Activated CD4-positive, alpha-beta T cell treated with anti-CD3 and anti-CD28 coated beads, Interleukin-2, amount 50 U/mL, for 24 hours (primary cell): ENCODE results near the gene TECR.

Source experiments
- DNase-seq, 2 donors: peaks; one replicate each; pipeline ENCODE4 v3.0.0-alpha.2; 2020; ENCODE audit warnings: low read depth in 1 of 2, low spot score in 1 of 2

The TECR gene

DNA sequence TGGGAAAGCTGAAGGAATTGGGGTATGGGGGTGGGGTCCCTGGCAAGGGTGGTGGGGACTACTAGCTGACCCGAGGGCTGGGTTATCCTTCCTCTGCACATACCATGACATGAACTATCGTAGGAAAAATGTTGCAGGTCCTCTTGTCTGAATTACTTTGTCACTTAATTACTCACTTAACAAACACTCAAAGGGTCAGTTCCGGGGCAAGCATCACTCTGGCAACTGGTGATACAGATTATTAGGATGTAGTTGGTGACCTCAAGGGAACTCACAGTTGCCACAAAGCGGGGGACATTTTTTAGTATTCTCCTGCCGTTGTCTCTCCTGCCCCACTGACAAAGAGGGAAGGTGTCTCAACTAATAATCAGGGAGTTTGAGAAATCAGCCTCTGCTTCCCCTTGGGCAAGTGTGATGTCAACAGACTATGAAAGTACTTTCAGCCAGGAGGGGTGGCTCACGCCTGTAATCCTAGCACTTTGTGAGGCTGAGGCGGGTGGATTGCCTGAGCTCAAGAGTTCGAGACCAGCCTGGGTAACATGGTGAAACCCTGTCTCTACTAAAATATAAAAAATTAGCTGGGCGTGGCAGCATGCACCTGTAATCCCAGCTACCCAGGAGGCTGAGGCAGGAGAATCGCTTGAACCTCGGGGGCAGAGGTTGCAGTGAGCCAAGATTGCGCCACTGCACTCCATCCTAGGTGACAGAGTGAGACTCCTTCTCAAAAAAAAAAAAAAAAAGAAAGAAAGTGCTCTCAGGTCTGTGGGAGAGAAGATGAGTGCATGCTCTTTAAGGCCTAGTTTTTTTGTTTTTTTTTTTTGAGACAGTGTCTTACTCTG is 21.5 kb upstream of the TECR start:
- no peak for DNase-seq

DNA sequence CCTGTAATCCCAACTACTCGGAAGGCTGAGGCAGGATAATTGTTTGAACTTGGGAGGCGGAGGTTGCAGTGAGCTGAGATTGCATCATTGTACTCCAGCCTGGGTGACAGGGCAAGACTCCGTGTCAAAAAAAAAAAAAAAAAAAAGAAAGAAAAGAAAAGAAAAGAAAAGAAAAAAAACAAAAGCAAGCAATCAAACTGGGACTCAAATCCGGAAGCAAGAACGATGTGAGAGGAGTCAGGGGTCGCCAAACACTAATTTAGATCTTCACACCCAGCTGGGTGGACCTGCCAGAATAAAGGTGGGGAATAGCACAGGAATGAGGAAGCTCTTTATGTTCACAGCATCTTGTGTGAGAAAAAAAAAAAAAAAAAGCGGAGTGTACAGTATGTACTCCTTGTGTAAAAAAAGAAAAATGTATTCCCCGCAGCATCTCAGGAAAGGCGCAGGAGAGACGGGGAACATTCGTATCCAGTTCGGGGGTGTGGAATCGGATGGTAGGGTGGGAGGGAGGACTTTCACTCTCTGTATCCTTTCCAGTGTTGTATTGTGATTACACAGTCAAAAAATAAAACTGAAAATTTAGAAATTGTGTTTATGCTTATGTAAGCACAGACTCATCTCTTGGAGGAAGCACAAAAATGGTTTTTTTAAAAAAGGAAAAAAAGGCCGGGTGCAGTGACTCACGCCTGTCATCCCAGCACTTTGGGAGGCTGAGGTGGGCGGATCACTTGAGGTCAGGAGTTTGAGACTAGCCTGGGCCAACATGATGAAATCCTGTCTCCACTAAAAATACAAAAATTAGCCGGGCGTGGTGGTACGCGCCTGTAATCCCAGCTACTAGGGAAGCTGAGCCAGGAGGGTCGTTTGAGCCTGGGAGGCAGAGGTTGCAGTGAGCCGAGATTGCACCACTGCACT is 18.8 kb upstream of the TECR start:
- DNase-seq, result no peak

DNA sequence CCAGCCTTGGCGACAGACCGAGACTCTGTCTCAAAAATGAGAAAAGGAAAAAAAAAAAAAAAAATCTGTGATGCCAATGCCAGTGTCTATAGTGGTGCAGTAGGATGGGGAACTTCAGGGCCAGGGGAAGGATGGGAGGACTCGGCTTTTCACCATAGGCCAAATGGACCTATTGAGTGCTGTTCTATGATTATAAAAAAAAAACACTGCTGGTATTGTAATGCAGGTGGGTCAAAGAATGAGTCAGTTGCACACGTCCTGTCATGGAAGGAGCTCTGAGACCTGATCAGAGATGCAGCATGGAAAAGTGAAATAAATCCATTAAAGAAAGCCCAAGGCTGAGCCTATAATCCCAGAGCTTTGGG is 18.2 kb upstream of the TECR start:
- DNase-seq, result no peak

DNA sequence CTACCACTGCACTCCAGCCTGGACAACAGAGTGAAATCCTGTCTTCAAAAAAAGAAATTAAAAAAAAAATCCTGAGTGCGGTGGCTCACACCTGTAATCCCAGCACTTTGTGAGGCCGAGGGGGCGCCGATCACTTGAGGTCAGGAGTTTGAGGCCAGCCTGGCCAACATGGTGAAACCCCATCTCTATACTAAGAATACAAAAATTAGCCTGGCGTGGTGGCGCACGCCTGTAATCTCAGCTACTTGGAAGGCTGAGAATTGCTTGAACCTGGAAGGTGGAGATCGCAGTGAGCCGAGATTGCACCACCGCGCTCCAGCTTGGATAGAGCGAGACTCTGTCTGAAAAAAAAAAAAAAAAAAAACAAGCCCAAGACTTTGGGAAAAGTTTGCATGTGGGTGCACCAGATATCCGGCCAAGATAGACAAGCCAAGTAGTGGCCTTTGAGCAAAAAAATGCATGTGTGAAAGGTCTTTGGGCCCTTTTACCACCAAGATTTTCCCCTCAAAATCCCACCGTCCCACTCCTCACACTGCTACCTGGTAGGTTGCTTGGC is 16.9 kb upstream of the TECR start:
- no peak for DNase-seq

DNA sequence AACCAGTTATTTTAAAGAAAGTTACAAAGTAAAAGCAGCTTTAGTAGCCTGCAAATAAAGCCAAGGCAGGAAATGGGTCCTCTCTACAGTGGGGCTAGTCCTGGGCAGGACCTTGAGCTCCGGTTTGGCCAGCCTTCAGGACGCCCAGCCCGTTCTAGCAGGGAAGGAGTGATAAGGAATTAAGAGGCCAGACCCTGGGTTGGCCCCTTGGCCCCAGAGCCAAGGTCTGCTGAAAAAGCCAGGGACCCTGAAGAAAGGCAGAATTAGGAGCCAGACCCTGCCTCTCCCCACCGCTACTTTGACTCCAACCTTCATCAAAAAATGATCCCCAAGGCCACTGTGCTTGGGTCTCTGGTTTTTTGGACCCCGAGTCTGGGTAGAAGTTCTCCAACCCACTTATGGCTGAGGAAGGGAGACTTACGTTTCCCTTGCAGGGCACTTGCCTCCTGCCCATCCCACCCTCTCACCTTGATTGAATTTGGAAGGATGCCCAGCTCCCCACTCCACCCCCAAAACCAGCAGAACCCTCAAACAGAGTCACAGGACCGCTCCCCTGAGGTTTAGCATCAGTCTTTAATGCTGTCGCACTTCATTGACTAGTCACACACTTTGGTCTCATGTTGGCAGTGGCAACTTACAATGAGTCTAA is 15.1 kb upstream of the TECR start:
- no peak for DNase-seq

DNA sequence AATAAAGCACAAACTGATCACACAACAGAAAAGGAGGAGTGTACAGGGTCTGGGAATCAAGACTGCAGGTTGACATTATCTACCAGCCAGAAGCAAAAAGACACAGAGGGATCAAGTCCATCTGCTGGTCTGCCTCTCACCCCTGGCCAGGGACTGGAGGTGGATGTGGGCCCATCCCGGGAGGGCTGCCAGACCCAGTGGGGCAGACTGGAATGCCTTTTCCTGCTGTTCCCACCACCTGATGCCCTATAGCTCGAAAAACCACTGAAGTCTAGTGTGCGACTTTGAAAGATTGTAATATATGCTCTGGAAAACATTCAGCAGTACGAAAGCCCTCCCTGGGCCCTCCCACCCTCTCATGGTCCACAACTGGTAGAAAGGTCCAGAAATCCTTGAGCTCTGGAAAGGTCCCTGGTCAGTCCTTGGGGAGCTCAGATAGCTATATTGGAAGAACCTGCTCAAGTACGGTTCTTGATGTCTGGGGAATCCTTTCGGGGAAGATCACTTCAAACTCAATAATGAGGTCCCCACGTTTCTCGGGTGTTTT is 13.8 kb upstream of the TECR start:
- no peak for DNase-seq

DNA sequence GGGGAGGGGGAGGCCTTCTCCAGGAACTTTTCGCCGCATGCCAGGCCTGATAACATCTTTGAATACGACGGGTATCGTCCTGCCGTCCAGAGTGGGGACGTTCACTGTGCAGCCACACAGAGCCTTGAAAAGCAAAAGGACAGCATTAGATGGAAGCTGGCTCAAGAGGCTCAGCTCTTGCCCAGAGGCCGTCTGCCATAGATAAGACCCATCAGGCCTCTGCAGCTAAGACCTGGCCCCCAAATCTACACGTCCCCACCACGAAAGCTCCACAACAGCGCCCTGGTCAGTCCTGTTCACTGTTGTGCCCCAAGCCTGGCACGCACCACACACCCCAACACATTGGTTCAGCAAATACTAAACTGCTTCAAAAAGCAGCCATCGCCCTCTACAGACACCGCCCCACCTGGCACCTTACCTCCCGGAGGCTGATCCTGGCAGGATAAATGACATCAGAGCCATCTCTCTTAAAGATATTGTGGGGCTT is 13.3 kb upstream of the TECR start:
- DNase-seq, result no peak

DNA sequence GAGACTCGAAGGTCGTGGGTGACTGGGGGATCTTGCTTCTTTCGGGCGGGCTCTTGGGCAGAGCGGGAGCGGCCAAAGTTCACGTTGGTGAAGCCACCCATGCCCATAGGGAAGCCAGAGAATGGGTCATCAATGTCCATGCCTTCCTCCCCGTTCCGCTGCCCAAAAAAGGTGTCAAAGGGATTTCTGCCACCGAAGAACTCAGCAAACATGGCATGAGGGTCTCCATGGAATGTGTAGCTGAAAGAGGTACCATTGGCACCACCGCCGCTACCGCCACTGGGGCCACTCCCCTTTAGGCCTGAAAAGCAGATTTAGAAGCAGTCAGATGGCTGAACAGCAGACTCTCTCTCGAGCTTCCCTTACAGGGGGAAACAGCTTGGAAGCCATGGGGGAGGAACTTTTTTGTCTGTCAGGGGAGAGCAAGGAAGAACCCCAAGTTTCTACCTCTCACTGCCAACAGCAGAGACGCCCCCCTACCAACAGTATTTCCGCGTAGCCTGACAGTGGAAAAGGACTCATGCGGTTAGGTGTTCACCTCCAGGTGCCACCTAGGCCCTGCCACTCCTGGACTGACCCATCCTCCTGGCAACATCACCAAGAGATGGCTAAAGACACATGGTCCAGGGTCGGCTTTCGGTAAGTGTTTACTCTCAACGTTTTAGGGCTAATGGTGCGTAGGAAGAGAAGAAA is 12.5 kb upstream of the TECR start:
- no peak for DNase-seq

DNA sequence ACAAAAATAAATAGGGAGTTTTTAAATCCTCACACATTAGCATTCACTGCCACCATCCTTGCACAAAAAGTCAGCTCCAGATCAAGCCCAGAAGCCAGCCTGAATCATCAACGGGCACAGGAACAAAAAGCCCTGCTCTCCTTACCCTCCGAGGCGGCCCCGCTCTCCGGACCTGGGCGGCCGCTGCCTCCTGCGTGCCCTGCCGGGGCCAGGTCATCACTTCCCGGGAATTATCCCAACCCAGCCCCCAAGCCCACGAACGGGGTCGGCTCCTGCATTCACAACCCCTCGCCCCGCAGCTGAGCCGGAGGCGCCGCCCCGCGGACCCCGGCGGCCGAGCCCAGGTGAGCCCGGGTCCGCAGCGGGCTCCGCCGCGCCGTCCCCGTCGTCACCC is 12.0 kb upstream of the TECR start:
- no peak for DNase-seq

DNA sequence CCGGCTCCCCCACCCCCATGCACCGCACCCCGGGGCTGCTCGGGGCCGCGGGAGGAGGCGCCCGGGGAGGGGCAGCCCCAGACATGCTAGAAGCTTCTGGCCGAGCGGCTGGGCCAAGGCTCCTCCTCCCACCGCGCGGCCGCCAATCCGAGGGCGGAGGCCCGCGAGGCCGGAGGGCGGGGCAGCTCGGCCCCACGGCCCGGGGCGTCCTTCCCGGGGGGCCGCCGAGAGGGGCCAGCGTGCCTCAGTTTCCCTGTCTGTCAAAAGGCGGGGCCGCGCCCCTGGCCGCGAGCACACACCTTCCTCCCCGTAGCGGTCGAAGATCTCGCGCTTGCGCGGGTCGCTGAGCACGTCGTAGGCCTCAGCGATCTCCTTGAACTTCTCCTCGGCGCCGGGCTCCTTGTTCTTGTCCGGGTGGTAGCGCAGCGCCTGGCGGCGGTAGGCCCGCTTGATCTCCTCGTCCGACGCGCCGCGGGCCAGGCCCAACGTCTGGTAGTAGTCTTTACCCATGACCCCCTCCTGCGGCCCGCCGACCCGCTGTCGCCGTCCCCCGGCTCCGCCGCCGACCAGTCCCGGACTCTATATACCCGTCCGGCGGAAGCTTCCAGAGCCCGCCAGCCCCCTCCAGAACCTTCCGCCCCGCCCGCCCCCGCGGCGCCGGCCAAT is 11.4 kb upstream of the TECR start, which contains the start of gene DNAJB1:
DNAJB1 (minus strand) TSS at position 558 of the 666 bp plus-strand sequence; CDS start at position 510, 48 bp downstream.
- peak in 1 of 2 donors; percentile 44 for DNase-seq

DNA sequence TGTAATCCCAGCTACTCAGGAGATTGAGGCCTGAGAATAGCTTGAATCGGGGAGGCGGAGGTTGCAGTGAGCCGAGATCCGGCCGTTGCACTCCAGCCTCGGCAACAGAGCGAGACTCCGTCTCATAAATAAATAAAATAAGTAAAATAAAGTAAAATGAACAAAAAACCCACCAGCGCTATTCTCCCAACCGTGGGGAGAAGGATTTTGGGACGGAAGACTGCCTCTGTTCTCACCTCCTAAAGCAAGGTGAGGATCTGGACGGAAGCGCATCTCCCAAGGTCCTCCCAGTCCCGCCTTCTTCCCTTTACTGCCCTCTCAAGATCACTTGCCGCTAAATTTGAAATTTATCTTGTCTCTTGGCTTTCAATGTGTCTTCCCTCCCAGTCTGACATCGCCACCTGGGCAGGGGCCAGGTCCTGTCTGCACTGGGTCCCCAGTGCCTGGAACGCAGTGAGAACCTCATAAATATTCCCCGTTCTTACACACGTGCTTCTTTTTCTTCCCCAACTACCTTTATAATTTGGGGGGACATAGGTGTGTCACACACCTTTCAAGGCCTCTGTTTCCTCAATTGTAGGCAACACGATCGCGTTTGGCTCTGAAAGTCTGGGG is 10.0 kb upstream of the TECR start:
- DNase-seq, result no peak

DNA sequence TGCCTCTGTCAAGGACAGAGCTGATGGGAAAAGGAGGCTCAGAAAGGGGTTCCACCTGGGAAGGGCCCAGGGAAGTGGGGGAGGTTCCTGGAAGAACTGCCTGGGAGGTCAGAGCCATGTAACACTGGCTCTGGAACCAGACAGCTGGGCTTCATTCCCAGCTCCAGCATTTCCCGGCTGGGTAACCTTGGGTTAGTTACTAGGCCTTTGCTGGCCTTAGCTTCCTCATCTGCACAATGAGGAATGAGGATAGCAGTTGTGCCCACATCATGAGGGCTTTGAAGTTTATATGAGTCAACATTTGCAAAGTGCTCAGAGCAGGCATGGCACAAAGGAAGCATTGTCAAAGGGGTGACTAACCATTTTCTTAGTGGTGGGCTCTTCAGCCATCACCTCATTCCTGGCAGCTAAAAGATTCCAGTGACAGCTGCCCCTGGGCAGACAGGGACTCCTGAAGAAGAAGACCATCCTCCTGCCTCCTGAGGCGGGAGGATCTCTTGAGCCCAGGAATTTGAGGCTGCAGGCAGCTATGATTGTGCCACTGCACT is 9.5 kb upstream of the TECR start:
- no peak for DNase-seq

DNA sequence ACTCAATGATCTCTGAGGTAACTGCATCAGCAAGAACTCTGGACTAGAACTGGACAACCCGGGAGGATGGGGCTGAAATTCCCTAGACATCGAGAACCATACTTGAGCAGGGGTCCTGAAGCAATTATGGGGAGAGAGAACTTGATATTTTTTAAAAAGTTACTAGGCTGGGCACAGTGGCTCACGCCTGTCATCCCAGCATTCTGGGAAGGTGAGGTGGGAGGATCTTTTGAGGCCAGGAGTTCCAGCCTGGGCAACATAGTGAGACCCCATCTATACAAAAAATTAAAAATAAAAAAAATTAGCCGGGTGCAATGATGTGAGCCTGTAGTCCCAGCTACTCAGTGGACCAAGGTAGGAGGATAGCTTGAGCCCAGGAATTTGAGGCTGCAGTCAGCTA is 8.9 kb upstream of the TECR start:
- DNase-seq, result no peak

DNA sequence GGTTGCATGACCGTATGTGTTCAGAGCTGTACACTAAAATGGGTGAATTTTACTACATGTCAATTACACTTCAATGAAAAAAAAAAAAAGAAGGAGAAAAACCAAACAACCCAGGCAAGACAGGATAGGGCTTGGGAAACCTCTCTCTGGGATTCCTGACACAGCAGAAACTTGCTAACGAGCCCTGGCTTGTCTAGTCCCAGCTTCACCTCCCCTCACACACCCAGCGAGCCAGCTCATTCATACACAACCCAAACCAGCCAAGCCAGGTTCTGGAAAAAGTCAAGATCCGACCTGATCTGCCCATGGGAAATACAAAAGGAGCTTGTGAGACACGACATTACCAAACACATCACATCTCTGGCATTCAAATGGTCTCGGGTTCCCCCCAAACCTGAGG is 3.7 kb upstream of the TECR start:
- DNase-seq, result no peak

DNA sequence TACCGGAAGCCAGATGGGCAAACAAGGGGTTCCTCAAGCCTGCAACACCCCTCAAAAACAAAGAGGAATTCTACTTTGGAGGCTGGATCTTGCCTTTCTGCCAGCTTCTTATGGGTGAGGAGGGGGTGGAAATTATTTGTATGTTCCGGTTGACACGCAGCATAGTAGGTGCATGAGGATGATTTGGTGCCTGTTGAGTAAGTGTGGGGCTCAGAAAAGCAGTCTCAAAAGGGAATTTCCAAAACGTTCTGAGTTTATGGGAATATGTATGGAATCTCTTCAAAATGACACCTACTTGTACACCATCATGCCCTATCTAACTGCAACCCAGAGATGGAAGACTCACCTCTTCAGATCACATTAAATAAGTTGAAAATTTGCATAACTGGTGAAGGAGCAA is 3.0 kb upstream of the TECR start:
- no peak for DNase-seq

DNA sequence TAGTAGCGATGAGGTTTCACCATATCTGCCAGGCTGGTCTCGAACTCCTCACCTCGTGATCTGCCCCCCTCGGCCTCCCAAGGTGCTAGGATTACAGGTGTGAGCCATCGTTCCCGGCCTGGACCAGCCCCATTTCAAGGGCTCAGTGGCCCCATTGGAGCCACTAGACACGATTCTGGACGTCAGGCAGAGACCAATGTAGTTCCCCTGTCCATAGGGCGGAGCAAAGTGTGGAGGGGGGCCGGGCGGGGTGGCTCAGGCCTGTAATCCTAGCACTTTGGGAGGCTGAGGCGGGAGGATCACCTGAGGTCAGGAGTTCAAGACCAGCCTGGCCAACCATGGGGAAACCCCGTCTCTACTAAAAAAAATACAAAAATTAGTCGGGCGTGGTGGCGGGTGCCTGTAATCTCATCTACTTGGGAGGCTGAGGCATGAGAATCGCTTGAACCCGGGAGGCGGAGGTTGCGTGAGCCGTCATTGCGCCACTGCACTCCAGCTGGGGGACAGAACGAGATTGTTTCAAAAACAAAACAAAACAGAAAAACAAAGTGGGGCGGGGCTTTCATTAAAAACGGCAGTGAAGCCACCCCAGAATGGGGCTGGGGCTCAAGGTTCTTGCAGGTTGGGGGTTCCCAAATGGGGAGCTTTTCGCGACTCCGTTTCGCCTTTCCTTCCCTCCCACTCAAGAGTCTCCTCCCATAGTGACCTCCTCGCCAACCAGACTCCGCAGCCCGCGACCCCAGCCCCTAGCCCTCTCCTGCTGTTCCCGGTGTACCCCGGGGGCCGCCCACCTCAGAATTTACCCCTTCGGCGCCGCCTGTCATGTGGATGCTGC is 758 bp upstream of the TECR start:
- no peak for DNase-seq

DNA sequence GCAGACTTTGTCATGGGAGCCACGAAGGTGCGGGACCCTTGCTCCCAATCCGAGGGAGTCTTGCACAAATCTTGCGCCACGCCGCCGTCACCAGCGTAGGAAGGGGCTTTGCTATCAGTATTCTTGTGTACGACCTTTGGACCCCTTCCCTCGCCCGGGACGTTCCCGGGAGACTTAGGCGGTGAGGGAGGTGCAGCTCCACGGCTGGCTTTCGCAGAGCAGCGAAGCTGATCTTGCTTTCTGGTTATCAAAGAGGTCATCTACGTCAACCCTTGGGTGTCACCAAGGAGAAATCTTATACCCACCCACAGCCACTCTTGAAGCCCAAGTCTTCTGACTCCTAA is 583 bp downstream of the TECR start:
- peak in 1 of 2 donors; percentile 29 for DNase-seq

DNA sequence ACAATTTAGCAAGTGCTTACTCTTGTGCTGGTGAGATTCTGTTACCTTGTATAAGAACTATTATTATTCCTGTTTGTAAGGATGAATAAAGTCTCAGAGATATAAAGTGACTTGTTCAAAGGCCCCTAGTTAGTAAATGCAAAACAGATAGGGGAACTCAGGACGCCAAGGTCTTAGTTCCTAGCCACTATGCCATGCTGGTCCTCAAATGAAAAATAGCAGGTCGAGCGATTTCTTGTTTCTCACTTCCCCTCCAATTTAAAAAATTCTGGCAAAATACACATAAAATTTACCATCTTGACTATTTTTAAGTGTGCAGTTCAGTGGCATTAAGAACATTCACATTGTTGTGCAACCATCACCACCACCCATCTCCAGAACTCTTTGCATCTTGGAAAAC is 1.1 kb downstream of the TECR start:
- no peak for DNase-seq
